BJ (cell line): ENCODE results near the gene PAM. TPM values are rescaled to one million over a fixed set of nuclear protein-coding genes. Genes with fewer than 3 reads are reported as not detected.

Source experiments
- CTCF ChIA-PET: fragments of 350-600 bp; formaldehyde crosslinking; extraction: SDS; loops from one replicate; lab custom pipeline; 2021; ENCODE audit warnings: antibody characterized with exemption, inconsistent platforms; lab: Yijun Ruan, JAX
- POLR2A ChIA-PET: fragments of 300-600 bp; sonication (Branson Sonifier 250); formaldehyde crosslinking; extraction: SDS; loops from one replicate; lab custom pipeline; 2021; ENCODE audit warnings: antibody characterized with exemption; lab: Charles Lee
- DNase-seq: peaks from one replicate; pipeline ENCODE4 v3.0.0-alpha.2; 2011; ENCODE audit warnings: low read depth
- H3K27me3 ChIP-seq: 2 replicates; pipeline ENCODE4 v1.6.0; 2011; ENCODE audit warnings: low read length; ENCODE audit not compliant: control insufficient read depth, insufficient read depth
- H3K36me3 ChIP-seq: 2 replicates; pipeline ENCODE4 v1.5.1; 2011; ENCODE audit warnings: low read length; ENCODE audit not compliant: control insufficient read depth, insufficient read depth
- H3K4me3 ChIP-seq: 2 replicates; pipeline ENCODE4 v1.5.1; 2011; ENCODE audit warnings: low read depth, mild to moderate bottlenecking, control low read depth, low read length
- CTCF ChIP-seq: IDR thresholded peaks from 2 replicates; pipeline ENCODE4 v1.5.1; 2011; ENCODE audit warnings: low read depth, mild to moderate bottlenecking, control low read depth, inconsistent platforms, low read length, moderate library complexity; ENCODE audit not compliant: insufficient read depth
- polyA plus RNA-seq: library from polyadenylated mRNA; depleted of rRNA; stranded (reverse); fragments of >200 nt; gene quantifications from 2 replicates; pipeline ENCODE4 v1.2.3, GENCODE V29; 2011

PAM gene
- polyA plus RNA-seq, 1 experiment, result 256 TPM

GRCh38 chr5:102740515-102740914, 14.6 kb upstream of the PAM start:
- POLR2A ChIA-PET, result no interaction called here
- CTCF ChIA-PET, result no interaction called here

GRCh38 chr5:102742215-102742614, 12.9 kb upstream of the PAM start:
- Histone ChIP-seq H3K36me3 (no peaks in the 10 kb centered on the region), H3K4me3 (no peak overlapping the region), H3K27me3 (no peaks in the 10 kb centered on the region)
- CTCF ChIA-PET, result no interaction called here
- no peak for TF ChIP-seq CTCF
- POLR2A ChIA-PET, result no interaction called here
- DNase-seq, result no peak

More at GRCh38 chr5:102740515-102740914, 14.6 kb upstream of the PAM start:
- Histone ChIP-seq H3K27me3 (no peaks in the 10 kb centered on the region), H3K4me3 (no peak overlapping the region), H3K36me3 (no peaks in the 10 kb centered on the region)
- no peak for DNase-seq
- no peak for TF ChIP-seq CTCF

- no peaks in the 10 kb centered on the region for H3K36me3 ChIP-seq
- H3K4me3 ChIP-seq, result no peak overlapping the region
- POLR2A ChIA-PET, result no interaction called here
- H3K27me3 ChIP-seq, result no peaks in the 10 kb centered on the region
- no peak for DNase-seq
- TF ChIP-seq CTCF, result no peak
- CTCF ChIA-PET, result interaction anchor here (1.4 kb wide), 1 partner anchor 12 kb away, joined by 4 read pairs; no protein-coding TSS in a partner anchor
Observed at GRCh38 chr5:102743900-102744299, 11.2 kb upstream of the PAM start.

- POLR2A ChIA-PET, result interaction anchor here (0.6 kb wide), 1 partner anchor 8 kb away, joined by 4 read pairs; no protein-coding TSS in a partner anchor
- no peak for TF ChIP-seq CTCF
- no peak for DNase-seq
- Histone ChIP-seq H3K36me3 (no peaks in the 10 kb centered on the region), H3K4me3 (no peak overlapping the region), H3K27me3 (no peaks in the 10 kb centered on the region)
- CTCF ChIA-PET, result interaction anchor here (0.8 to 1.2 kb wide), 3 partner anchors 14 to 66 kb away, joined by 3 to 4 read pairs (median 3); no protein-coding TSS in a partner anchor
Observed at GRCh38 chr5:102747386-102748166, 7.5 kb upstream of the PAM start.

- ChIA-PET CTCF (interaction anchor here (0.5 kb wide), 1 partner anchor 1813 kb away, joined by 3 read pairs; no protein-coding TSS in a partner anchor), POLR2A (no interaction called here)
- no peak for TF ChIP-seq CTCF
- Histone ChIP-seq H3K36me3 (no peaks in the 10 kb centered on the region), H3K27me3 (no peaks in the 10 kb centered on the region), H3K4me3 (no peak overlapping the region)
- DNase-seq, result no peak
Observed at GRCh38 chr5:102749416-102750030, 5.6 kb upstream of the PAM start.
